NCI-H446 (cell line): ENCODE measurements around the gene DTYMK.

Source experiments
- DNase-seq, 2 experiments: peaks; one replicate each; lab custom pipeline; 2025; lab: John Stamatoyannopoulos, UW

The DTYMK gene

GRCh38 chr2:241703032-241703604, 16.5 kb upstream of the DTYMK start:
- peak; percentile 8 to 33 for DNase-seq

DNA sequence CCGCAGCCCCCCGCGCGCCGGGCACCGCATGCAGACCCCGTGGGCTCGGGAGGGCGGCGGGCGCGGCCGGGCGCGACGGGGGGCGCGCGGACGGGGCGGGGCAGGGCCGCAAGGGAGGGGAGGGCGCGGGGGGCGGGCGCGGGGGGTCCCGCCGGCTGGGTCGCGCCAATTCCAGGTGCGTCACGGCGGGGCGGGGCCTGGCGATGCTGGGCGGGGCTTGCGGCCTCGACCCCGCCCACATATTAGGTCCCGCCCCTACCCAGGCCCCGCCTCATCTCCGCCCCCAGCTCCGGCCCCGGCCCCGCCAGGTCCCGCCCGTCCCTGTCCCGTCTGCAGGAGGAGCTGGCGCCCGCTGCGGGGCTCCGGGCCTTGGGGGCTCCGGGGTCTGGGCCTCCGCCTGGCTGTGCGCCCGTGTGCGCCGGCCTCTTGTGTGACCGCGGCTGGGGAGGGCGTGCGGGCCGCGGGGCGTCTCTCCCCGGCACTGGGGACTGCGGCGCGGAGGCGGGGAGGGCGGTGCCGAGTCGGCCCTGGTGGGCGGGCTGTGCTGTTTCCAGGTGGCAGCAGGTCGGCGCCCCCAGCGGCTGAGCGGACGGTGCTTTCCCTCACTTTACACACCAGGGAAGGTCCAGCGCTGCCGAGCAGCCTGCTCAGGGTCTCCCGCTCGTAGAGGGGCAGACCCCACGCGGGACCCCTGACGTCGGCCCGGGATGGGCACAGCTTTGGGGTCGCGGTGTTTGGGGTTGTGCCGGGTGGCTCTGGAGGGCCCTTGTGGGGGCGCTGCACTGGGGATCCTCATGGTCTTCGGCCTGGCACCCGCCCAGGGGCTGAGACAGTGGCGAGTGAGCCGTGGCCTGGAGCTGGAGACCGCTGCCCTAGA, 15.8 kb upstream of the DTYMK start:
- DNase-seq: peak; percentile 77 to 86

GRCh38 chr2:241701399-241702154, 15.0 kb upstream of the DTYMK start, which contains the start of gene ING5:
ING5 (plus strand) TSS chr2:241702039; CDS start chr2:241702066, 27 bp downstream.
- peak; percentile 84 to 93 for DNase-seq

DNA sequence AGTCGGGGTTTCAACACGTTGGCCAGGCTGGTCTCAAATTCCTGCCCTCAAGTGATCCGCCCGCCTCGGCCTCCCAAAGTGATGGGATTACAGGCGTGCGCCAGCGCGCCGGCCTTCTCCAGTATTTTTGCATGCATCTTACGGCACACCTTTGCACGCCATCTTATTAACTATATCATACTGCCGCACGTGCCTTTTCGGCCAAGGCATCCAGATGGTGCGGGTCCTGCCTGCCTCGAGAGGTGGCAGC, 14.5 kb upstream of the DTYMK start:
- no peak for DNase-seq

GRCh38 chr2:241695651-241696050, 9.0 kb upstream of the DTYMK start:
- DNase-seq: no peak

DNA sequence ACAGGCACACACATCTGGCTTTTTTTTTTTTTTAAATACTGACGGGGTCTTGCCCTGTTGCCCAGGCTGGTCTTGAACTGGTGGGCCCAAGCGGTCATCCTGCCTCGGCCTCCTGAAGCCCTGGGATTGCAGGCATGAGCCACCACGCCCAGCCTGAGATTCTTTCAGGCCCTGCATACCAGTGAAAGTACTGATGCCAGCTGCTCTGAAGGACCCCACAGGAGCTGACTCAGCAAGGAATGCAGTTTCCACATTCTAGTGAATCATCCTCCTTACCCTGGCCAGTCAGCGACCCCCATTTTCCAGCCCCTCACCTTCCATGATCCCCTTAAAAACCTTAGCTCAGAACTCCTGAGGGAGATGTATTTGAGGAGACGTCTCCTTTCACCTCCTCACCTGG, 5.8 kb upstream of the DTYMK start:
- DNase-seq: no peak

DNA sequence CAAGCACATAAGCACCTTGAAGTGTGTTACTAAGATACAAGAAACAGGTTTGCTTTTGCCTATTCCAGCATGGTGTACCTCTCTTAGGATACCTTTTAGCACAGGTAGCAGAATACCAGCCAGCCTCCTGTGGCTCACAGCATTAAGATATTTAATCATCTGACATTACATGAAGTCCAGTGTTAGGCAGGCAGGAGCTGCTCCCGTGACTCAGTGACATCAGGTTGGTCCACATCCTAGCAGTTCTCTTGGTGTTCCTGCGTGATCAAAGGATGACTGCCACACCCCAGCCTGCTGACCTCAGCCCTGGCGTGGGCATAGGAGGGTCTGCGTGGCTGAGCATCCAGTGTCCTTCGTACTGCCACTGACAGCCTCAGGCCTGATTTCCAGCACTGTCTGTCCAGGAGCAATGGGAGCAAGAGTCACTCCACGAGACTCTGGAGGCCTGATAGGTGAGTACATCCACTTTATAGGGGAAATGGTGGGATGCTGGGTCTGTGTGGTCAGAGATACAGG, 3.6 kb upstream of the DTYMK start:
- no peak for DNase-seq

- DNase-seq: no peak
Measured at GRCh38 chr2:241689306-241689705, 2.7 kb upstream of the DTYMK start.

DNA sequence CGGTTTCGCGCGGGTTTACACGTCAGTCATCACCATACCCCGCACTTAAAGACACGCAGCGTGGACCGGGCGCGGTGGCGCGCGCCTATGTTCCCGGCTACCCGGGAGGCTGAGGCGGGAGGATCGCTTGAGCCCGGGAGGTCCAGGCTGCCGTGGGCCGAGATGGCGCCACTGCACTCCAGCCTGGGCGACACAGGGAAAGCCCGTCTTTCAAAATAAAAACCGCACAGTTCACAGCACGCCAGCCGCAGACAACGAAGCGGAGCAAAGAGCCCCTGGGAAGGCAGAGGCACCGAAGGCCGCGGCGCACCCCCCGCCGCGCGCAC, 328 bp downstream of the DTYMK start:
- no peak for DNase-seq

GRCh38 chr2:241680827-241681599, 5.6 kb downstream of the DTYMK start:
- no peak for DNase-seq

- no peak for DNase-seq
Measured at GRCh38 chr2:241680044-241680443, 6.6 kb downstream of the DTYMK start.

DNA sequence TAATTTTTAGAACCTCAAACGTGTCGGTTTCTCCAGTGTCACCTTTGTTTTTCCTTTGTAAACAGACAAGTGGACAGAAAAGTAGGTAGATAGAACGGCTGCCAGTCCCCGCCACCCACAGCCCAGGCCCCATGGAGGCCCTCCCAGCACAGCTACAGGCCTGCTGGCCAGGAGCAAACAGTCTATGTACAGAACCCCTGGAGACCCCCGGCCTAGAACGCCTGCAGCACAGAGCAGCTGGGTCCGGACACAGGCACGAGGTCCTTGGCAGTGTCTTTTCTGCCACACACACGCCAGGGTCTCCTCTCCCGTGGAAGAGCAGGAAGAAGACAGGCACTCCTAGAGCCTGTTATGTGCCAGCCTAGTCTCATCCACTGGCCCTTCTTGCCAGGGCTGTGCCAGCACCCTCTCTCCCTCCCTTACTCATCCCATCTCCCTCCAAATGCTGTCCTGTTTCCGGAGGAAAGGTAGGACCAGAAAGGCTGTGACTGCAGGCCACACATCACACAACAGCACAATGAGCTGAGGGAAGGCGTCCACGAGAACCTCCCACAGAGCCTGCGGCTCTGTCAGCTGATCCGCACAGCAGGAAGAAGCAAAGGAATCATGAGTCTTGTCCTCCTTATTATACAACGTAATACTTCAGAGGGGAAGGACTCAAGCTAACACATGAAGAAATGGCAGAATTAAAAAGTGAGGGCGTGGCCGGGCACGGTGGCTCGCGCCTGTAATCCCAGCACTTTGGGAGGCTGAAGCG, 7.7 kb downstream of the DTYMK start:
- no peak for DNase-seq

DNA sequence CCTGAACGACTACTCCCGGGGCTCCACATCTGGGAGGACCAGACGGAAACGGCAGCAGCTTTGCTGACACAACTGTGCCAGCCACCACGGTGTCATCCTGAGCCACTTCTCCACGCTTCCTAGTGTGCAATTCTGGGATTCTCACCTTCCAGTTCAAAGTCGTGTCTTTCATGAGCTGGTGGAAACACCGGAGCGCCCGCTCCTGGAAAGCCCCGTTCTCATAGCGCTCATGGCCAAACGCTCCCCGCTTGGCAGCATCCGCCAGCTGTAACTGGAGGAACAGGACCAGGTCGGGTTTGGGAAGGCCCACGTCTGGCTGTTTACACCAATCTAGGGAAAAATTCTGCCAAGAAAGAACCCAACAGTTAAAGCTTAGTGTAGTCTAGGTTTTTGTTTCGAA, 8.3 kb downstream of the DTYMK start:
- DNase-seq: no peak

DNA sequence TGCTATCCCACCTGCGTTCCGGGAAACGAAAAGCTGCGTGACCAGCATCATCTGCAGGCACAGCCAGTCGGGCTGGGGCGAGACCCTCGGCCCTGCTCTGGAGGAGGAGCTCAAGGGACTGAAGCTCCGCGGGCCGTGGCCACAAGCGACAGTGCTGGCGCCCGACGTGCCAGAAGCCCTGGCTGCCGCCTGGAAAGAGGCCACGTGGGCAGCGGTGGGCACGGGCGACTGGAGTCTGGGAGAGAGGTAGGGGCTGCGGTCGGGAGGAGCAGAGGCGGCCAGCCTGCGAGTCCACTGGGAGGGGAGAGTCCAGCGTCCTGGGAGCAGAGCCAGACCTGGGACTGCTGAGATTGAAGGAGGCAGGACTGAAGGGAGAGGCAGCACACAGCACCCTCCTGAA, 9.2 kb downstream of the DTYMK start:
- no peak for DNase-seq

DNA sequence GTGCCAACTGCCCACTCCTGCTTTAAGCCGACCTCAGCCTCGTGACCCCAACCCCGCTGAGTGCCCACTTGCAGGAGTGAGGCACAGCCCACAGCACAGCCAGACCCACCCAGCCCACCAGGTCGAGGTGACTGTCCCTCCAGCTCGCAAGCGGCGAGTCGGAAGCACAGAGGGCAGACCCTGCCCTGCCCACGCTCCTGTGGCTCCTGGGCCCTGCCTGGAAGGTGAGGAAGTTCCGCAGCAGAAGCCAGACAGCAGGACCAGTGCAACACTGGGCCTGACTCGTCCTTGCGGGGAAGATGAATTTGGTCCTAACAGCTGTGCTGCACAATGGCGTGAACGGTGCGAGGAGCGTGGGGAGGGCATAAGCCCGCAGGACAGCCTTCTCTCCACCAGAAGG, 9.9 kb downstream of the DTYMK start:
- DNase-seq: no peak

GRCh38 chr2:241675885-241676284, 10.7 kb downstream of the DTYMK start:
- DNase-seq: no peak

- DNase-seq: peak; percentile 47 to 88
Measured at GRCh38 chr2:241673797-241674725, 12.6 kb downstream of the DTYMK start.

- DNase-seq: no peak
Measured at GRCh38 chr2:241673189-241673663, 13.4 kb downstream of the DTYMK start.

DNA sequence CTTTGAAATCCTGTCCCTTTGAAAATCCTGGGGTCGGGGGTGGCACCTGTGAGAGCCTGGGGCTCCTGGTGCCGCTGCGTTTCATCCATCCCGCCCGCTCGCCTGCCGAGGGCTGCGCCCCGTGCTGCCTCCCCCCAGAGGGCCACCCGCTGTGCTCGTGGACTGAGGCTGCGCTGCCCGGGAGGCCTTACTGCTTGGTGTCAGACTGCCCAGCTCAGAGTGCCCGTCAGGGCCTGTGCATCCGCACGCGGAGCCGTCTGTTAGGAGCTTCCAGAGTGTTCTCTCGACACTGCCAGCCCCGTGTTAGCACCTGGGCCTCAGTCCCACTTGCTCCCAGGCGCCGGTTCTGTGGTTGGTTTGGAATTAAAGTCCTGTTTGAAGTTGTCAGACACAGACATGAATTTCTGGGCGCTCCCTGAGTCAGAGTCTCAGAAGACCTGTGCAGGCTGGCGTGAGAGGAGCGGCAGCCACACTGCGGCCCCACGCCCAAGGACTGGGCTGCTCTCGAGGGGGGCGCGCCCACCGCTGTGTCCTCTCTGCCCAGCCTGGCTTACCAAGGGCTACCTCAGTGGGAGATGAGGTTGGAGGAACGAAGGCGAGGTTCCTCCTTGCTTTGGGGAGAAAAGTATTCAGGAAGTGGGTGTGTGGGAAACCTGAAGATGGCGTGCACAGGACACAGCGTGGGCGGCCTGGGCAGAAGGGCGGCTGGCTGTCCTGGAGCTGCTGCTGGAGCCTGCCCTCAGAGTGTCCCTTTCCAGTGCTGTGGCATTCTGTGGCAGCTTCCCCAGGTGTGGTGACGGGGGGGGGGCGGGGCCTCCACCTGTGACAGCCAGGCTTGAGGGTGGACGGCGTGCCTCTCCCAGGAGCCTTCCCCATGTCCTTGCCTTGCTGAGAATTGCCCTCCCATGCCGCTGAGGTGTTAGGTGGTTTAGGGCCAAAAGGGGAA, 14.1 kb downstream of the DTYMK start:
- DNase-seq: no peak
